ENCODE measurements around the gene NCOA3.
"Not testable (repeated sequence)": the region's sequence is repeated elsewhere in the genome, so short reads cannot be mapped to it uniquely, and the experiment has no call there.

DNA sequence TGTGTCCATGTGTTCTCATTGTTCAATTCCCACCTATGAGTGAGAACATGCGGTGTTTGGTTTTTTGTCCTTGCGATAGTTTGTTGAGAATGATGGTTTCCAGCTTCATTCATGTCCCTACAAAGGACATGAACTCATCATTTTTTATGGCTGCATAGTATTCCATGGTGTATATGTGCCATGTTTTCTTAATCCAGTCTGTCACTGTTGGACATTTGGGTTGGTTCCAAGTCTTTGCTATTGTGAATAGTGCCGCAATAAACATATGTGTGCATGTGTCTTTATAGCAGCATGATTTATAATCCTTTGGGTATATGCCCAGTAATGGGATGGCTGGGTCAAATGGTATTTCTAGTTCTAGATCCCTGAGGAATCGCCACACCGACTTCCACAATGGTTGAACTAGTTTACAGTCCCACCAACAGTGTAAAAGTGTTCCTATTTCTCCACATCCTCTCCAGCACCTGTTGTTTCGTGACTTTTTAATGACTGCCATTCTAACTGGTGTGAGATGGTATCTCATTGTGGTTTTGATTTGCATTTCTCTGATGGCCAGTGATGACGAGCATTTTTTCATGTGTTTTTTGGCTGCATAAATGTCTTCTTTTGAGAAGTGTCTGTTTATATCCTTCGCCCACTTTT is 52.0 kb downstream of the NCOA3 start:
- TF ChIP-seq, protein P1, sequence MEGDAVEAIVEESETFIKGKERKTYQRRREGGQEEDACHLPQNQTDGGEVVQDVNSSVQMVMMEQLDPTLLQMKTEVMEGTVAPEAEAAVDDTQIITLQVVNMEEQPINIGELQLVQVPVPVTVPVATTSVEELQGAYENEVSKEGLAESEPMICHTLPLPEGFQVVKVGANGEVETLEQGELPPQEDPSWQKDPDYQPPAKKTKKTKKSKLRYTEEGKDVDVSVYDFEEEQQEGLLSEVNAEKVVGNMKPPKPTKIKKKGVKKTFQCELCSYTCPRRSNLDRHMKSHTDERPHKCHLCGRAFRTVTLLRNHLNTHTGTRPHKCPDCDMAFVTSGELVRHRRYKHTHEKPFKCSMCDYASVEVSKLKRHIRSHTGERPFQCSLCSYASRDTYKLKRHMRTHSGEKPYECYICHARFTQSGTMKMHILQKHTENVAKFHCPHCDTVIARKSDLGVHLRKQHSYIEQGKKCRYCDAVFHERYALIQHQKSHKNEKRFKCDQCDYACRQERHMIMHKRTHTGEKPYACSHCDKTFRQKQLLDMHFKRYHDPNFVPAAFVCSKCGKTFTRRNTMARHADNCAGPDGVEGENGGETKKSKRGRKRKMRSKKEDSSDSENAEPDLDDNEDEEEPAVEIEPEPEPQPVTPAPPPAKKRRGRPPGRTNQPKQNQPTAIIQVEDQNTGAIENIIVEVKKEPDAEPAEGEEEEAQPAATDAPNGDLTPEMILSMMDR (conservative IDR thresholded peaks at IDR 0.05 in 1 of 2, IDR thresholded peaks at IDR 0.05 in 1 of 2; ENCODE audit: low read depth in 1 of 2, low read length in 2 of 2), result not testable (repeated sequence)
- not testable (repeated sequence) for TF ChIP-seq EZH2 (IDR thresholded peaks at IDR 0.05; ENCODE audit: low read length, missing control alignments)
